SK-N-SH treated with all-trans-retinoic acid at 6 μM for 48 hours (cell line): ENCODE measurements around the gene MRAP.

Experiments used
- CREB5 ChIP-seq: fragments of 250-450 bp; sonication (Bioruptor Pico); IDR thresholded peaks from 2 replicates; pipeline ENCODE4 v1.5.1; 2020; ENCODE audit warnings: low read depth, mild to moderate bottlenecking, moderate library complexity
- CSRNP3 ChIP-seq: fragments of 250-450 bp; sonication (Bioruptor Pico); IDR thresholded peaks from 2 replicates; pipeline ENCODE4 v1.5.1; 2021; ENCODE audit warnings: mild to moderate bottlenecking, moderate library complexity
- PATZ1 ChIP-seq: fragments of 250-450 bp; sonication (Bioruptor Pico); IDR thresholded peaks from 2 replicates; pipeline ENCODE4 v1.8.0; 2020; ENCODE audit warnings: mild to moderate bottlenecking, moderate library complexity, borderline replicate concordance
- PPARA ChIP-seq: fragments of 250-450 bp; sonication (Bioruptor Pico); IDR thresholded peaks from 2 replicates; pipeline ENCODE4 v1.5.0; 2020; ENCODE audit warnings: mild to moderate bottlenecking, borderline replicate concordance
- SNAI2 ChIP-seq: fragments of 250-450 bp; sonication (Bioruptor Pico); IDR thresholded peaks from 2 replicates; pipeline ENCODE4 v1.5.0; 2020; ENCODE audit warnings: mild to moderate bottlenecking, moderate library complexity
- ZFP30 ChIP-seq: fragments of 450-650 bp; formaldehyde crosslinking; IDR thresholded peaks from 2 replicates; pipeline ENCODE4 v1.5.0; 2022; ENCODE audit warnings: mild to moderate bottlenecking, moderate library complexity
- ZNF70 ChIP-seq: fragments of 450-650 bp; formaldehyde crosslinking; IDR thresholded peaks from 2 replicates; pipeline ENCODE4 v1.5.0; 2020; ENCODE audit warnings: mild to moderate bottlenecking, moderate library complexity

- TF ChIP-seq ZNF70 (CRISPR knock-in tag), result no peak
- TF ChIP-seq PPARA, result no peak
- no peak for TF ChIP-seq ZFP30 (CRISPR knock-in tag)
- no peak for TF ChIP-seq SNAI2 (CRISPR knock-in tag)
- TF ChIP-seq CSRNP3 (CRISPR knock-in tag), result no peak
- no peak for TF ChIP-seq CREB5
- TF ChIP-seq PATZ1, result no peak
Measured at GRCh38 chr21:32279377-32279680, 19.3 kb upstream of the MRAP start.
